ENCODE results near the gene LHX8. TPM values are rescaled to one million over a fixed set of nuclear protein-coding genes. Genes with fewer than 3 reads are reported as not detected.
A peak's percentile ranks its signal among the peaks of the same experiment; 100 is the strongest.

The LHX8 gene
- total RNA-seq, 4 donors from 2014 or later, result 0.23 to 1.3 TPM; not detected in 2

GRCh38 chr1:75129983-75130789, 4.0 kb upstream of the LHX8 start:
- H3K9me3 ChIP-seq, result peaks cover 0 to 4% (median 0%) of the 10 kb centered on the region in 3 donors
- H3K27ac ChIP-seq, result peak overlapping the region in 1 of 4 donors; percentile 70
- DNase-seq, result no peak
- H3K4me3 ChIP-seq, result peak overlapping the region in 1 of 4 donors; percentile 65
- H3K27me3 ChIP-seq, result peaks cover 18 to 100% (median 46%) of the 10 kb centered on the region in 4 donors
- 6 to 23% methylated on average over 19 to 36 of the region's 40 CpGs for WGBS, 2 donors
- intact Hi-C loops (cut with DNase I), result no loop called here
- peaks cover 2 to 16% (median 6%) of the 10 kb centered on the region in 3 donors for H3K4me1 ChIP-seq
- no peak for TF ChIP-seq POLR2A (IDR thresholded peaks at IDR 0.05)
- TF ChIP-seq, protein P1, sequence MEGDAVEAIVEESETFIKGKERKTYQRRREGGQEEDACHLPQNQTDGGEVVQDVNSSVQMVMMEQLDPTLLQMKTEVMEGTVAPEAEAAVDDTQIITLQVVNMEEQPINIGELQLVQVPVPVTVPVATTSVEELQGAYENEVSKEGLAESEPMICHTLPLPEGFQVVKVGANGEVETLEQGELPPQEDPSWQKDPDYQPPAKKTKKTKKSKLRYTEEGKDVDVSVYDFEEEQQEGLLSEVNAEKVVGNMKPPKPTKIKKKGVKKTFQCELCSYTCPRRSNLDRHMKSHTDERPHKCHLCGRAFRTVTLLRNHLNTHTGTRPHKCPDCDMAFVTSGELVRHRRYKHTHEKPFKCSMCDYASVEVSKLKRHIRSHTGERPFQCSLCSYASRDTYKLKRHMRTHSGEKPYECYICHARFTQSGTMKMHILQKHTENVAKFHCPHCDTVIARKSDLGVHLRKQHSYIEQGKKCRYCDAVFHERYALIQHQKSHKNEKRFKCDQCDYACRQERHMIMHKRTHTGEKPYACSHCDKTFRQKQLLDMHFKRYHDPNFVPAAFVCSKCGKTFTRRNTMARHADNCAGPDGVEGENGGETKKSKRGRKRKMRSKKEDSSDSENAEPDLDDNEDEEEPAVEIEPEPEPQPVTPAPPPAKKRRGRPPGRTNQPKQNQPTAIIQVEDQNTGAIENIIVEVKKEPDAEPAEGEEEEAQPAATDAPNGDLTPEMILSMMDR (IDR thresholded peaks at IDR 0.05), result no peak
- H3K36me3 ChIP-seq, result no peaks in the 10 kb centered on the region

- TF ChIP-seq POLR2A (IDR thresholded peaks at IDR 0.05), result no peak
- TF ChIP-seq, protein P1 (IDR thresholded peaks at IDR 0.05), result no peak
- WGBS, 2 donors, result 5 to 17% methylated on average over 14 to 18 of the region's 36 CpGs
Measured at GRCh38 chr1:75130865-75131564, 3.2 kb upstream of the LHX8 start.

GRCh38 chr1:75131565-75132241, 2.5 kb upstream of the LHX8 start:
- 8 to 15% methylated on average over 15 to 25 of the region's 27 CpGs for WGBS, 2 donors
- Histone ChIP-seq H3K9me3 (peaks cover 0 to 4% (median 0%) of the 10 kb centered on the region in 3 donors), H3K4me1 (peaks cover 10 to 31% (median 15%) of the 10 kb centered on the region in 3 donors), H3K4me3 (peak overlapping the region in 1 of 4 donors; percentile 65), H3K27me3 (peaks cover 28 to 100% (median 54%) of the 10 kb centered on the region in 4 donors), H3K36me3 (no peaks in the 10 kb centered on the region), H3K27ac (peak overlapping the region in 1 of 4 donors; percentile 70)
- DNase-seq, result no peak
- intact Hi-C loops (cut with DNase I), result no loop called here
- TF ChIP-seq, protein P1 (IDR thresholded peaks at IDR 0.05), result no peak
- TF ChIP-seq POLR2A (IDR thresholded peaks at IDR 0.05), result no peak

More at GRCh38 chr1:75130865-75131564, 3.2 kb upstream of the LHX8 start:
- no peak for DNase-seq
- Histone ChIP-seq H3K4me3 (peak overlapping the region in 1 of 4 donors; percentile 65), H3K27ac (peak overlapping the region in 1 of 4 donors; percentile 70), H3K9me3 (peaks cover 0 to 4% (median 0%) of the 10 kb centered on the region in 3 donors), H3K4me1 (peaks cover 8 to 24% (median 10%) of the 10 kb centered on the region in 3 donors), H3K36me3 (no peaks in the 10 kb centered on the region), H3K27me3 (peaks cover 21 to 100% (median 51%) of the 10 kb centered on the region in 4 donors)
- intact Hi-C loops (cut with DNase I), result no loop called here

- H3K4me3 ChIP-seq, result peak overlapping the region in 1 of 4 donors; percentile 65
- DNase-seq, result no peak
- 13 to 17% methylated on average over 16 to 23 of the region's 23 CpGs for WGBS, 2 donors
- intact Hi-C loops (cut with DNase I), result no loop called here
- H3K27ac ChIP-seq, result peak overlapping the region in 1 of 4 donors; percentile 70
- H3K27me3 ChIP-seq, result peaks cover 27 to 100% (median 59%) of the 10 kb centered on the region in 4 donors
- peaks cover 10 to 35% (median 15%) of the 10 kb centered on the region in 3 donors for H3K4me1 ChIP-seq
- H3K36me3 ChIP-seq, result no peaks in the 10 kb centered on the region
- peaks cover 0 to 2% (median 0%) of the 10 kb centered on the region in 3 donors for H3K9me3 ChIP-seq
- no peak for TF ChIP-seq POLR2A (IDR thresholded peaks at IDR 0.05)
- TF ChIP-seq, protein P1 (IDR thresholded peaks at IDR 0.05), result no peak
Measured at GRCh38 chr1:75132242-75132811, 1.9 kb upstream of the LHX8 start.
